ENCODE data around the gene NMUR2.

DNA sequence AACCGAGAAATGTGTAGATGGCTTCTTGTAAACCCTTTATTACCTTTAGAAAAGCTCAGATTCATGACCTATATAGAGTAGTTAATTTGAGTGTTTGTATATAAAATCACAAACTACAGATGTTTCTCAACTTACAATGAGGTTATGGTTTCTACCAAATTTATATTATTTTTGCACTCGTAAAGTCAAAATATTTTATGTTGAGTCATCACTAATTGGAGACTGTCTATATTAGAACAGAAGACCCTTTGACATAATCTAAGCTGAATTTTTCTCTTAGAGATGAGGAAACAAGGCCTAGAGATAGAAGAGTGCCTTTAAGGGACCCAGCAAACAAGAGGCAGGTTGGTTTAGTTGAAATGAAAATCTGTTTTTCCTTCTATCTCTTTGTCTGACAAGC is 20.0 kb upstream of the NMUR2 start:
- TF ChIP-seq POLR2A (IDR thresholded peaks at IDR 0.05), result no peak
- TF ChIP-seq, protein P1, sequence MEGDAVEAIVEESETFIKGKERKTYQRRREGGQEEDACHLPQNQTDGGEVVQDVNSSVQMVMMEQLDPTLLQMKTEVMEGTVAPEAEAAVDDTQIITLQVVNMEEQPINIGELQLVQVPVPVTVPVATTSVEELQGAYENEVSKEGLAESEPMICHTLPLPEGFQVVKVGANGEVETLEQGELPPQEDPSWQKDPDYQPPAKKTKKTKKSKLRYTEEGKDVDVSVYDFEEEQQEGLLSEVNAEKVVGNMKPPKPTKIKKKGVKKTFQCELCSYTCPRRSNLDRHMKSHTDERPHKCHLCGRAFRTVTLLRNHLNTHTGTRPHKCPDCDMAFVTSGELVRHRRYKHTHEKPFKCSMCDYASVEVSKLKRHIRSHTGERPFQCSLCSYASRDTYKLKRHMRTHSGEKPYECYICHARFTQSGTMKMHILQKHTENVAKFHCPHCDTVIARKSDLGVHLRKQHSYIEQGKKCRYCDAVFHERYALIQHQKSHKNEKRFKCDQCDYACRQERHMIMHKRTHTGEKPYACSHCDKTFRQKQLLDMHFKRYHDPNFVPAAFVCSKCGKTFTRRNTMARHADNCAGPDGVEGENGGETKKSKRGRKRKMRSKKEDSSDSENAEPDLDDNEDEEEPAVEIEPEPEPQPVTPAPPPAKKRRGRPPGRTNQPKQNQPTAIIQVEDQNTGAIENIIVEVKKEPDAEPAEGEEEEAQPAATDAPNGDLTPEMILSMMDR (IDR thresholded peaks at IDR 0.05 in 8 of 11, conservative IDR thresholded peaks at IDR 0.05 in 3 of 11), result no peak
